CD4-positive, alpha-beta T cell treated with Interleukin-17A for 4 hours (primary cell): ENCODE measurements around the gene POU3F4.

ENCODE experiments used
- DNase-seq: peaks from one replicate; pipeline ENCODE4 v3.0.0-alpha.2; 2020; ENCODE audit warnings: mixed read lengths

Gene POU3F4

DNA sequence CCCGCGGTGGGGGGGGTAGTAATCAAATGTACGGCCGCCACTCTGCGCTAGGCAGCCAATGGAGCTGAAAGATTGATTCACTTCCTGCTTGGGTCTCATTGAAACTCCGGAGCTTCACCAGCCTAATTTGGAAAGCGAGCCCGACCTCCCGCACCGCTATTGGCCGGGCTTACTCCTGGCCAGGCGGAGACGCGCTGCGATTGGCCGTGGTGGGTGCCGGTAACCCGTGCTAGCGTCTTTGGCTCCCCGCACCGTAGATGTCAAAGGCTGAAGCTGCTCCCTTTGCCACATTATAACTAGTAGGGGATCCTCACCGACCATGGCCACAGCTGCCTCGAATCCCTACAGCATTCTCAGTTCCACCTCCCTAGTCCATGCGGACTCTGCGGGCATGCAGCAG is at the start of gene POU3F4:
POU3F4 (plus strand) TSS at position 285 of the 400 bp plus-strand sequence; CDS start at position 320, 35 bp downstream.
- no peak for DNase-seq

DNA sequence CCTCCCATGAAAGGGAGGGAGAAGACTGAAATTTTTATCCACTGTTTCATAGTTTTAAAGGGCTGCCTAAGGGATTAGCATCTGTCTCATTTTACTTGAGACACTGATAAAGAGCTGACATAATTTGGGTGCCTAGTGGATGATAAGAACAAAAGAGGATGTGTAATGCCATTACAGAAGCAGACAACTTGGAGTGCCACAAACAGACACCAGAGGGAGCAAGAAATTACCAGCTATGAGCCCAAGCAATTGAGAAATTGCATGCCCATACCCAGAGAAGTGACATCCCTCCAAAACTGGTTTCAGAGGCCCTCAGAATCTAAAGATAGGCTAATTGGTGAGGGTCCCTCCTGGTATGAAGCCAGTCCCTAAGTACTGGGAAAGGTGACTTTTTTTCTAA is 38.5 kb upstream of the POU3F4 start:
- DNase-seq: peak; percentile 2

DNA sequence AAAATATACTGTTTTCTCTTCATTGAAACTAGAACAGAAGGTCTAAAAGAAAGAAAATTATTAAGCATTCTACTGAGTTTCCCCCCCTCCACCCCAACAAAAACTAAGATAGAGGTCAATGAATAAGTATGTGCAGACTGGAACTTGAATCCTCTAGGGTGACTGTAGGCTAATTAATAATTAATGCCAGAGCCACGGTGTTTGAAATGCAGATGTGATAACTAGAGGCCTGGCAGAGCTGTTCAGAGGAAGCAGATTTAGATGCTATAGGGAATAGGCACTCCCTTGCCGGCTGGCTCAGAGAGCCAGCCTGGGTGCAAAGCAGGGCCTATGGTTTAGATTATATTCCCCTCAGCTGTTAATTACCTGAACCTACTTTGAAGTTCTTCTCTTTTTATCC is 12.2 kb upstream of the POU3F4 start:
- DNase-seq: no peak

DNA sequence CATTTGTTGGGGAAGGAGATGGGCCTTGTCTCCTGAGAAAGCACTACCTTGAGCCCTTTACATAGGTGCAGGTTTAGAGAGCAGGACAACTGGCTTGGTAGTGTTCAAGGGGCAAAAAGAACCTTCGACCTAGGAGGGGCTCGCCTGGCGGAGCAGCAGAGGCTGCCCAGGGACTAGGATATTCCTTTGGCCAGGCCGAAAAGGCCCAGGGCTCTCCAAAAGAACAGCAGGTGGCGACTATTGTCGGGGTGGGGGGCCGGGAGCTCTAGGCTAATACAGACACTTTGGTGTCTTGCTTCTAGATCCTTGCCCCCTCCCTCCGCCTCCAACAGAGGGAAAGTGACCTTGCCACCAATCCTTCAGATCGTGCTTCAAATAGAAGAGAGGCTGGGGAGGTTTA is 7.1 kb upstream of the POU3F4 start:
- DNase-seq: no peak

DNA sequence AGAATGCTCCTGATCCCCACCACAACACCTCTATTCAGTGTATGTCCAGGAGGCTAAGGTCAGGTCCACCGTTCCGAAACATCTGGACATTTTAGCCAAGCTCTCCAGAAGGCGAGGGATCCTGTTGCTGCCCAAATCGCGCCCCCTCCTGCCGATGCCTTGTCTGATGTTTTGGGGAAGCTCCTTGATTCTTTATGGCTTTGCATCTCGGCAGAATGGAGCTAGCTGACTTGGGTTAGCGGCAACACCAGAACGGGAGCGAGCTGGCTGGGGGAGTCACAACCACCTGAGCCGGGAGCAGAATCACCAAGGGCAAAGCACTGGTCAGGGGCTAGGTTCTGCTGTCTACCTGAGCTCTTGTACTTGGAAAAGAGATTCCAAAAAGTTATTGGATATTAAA is 6.6 kb upstream of the POU3F4 start:
- DNase-seq: no peak

DNA sequence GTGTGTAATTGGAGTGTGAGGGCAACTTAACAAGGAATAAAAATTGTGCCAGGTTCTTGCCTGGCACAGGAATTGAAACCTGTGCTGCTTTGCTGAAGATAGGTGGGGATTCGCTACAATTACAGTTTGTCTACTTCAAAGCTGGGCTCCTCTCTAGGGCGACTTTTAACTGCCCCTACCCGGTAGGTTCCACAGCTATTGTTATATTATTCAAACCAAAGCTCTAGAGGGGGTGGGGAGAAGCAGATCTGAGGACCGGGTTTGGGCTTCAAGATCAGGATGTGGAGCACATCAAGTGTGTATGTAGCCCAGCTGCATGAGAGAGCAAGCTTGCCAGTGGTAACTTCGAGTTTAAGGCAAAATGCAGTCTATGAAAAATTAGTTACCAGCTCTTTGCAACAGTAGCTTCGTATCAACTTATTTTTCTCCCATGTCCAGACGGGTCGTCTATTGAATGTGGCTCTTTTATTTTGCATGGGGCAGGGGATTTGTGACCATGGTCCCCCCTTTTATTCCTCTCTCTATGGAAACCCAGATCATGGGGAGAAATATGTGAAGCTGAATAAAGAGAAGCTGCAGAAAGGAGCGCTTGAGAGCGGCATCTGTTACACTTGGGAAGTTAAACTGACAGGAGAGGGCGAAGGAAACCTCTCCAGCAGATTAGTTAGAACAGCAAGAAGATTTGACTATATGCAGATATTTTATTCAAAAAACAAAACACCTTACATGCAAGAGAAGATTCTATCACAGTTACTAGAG is 3.2 kb upstream of the POU3F4 start:
- no peak for DNase-seq

DNA sequence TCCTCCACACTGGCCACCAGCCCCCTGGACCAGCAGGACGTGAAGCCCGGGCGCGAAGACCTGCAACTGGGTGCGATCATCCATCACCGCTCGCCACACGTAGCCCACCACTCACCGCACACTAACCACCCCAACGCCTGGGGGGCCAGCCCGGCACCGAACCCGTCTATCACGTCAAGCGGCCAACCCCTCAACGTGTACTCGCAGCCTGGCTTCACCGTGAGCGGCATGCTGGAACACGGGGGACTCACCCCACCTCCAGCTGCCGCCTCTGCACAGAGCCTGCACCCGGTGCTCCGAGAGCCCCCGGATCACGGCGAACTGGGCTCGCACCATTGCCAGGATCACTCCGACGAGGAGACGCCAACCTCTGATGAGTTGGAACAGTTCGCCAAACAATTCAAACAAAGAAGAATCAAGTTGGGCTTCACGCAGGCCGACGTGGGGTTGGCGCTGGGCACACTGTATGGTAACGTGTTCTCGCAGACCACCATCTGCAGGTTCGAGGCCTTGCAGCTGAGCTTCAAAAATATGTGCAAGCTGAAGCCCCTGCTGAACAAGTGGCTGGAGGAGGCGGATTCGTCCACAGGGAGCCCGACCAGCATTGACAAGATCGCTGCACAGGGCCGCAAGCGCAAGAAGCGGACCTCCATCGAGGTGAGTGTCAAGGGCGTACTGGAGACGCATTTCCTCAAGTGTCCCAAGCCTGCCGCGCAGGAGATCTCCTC is 600 bp downstream of the POU3F4 start:
- no peak for DNase-seq

DNA sequence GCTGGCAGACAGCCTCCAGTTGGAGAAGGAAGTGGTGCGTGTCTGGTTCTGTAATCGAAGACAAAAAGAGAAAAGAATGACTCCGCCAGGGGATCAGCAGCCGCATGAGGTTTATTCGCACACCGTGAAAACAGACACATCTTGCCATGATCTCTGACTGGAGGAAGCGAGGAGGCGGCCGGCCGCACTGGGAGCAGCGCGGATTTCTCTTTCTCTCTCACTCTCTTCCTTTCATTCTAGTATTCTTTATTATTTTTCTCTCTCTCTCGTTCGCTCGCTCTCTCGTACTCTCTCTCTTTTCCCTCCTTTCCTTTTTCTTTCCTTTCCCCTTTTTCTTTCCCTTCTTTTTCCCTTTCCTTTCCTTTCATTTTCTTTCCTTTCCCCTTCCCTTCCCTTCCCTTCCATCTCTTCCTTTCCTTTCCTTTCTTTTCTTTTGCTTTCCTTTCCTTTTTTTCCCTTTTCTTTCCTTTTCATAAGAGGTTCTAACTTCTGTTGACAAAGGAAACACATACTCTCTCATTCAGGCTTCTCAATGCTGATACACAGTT is 1.2 kb downstream of the POU3F4 start:
- DNase-seq: no peak

DNA sequence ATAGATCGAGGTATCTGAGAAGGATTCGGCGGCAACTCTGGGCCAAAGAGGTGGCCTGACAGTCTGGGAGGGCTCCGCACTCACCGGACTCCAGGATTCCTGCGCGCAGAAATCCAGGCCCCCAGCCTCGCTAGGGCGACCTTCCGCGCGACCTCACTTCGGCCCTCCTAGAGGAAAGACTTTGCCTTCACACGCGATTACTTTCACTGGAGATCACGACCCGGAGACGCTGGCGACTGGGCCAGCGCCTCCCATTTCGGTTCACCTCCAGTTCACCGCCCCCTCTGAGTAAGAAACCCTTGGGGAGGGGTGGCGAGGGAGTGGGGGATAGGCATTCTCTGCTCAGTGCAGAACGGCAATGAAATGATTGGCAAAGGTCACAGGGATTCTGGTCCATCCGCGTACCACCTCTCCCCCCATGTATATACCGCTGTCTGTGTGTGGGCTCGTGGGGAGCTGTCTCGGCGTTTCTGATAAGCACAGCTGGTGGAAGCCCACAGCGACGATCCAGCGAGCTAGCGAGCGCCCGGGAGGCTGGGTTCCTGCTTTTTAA is 2.5 kb downstream of the POU3F4 start:
- no peak for DNase-seq

DNA sequence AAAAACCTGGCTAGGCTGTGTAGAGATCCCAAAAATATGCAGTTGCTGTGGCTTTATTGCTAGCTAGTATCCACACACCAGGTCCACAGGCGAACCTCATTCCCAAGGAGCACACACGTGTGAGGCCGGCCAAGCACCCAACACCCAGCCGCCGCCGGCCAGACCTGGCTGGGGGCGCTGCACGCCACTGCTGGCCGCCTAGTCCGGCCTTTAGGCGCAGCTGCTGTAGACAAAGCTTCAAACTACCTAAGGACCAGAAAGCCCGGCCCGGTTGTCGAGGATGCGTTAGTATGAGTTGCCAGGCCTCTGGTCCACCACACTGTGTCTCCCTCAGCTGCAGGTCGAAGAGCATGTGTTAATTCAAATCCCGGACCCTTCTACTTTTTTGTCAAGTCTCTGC is 3.1 kb downstream of the POU3F4 start:
- DNase-seq: no peak

DNA sequence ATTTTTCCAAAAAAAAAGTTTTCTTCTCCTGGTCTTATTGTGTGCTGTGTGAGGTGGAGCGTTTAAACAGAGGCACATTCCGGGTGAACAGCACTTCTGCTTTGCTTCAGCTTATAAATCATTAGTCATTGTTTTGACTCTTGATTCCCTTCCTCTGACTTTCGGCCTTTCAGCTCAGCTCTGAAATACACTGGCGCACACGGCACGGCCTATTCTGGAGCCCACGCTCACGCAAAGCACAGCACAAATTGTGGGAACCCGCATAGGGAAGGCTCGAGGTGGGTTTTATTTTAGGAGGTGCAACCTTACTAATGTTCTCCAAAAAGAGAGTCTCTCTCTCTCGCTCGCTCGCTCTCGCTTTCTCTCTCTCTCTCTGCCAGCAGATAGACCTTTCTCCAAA is 4.0 kb downstream of the POU3F4 start:
- DNase-seq: no peak

DNA sequence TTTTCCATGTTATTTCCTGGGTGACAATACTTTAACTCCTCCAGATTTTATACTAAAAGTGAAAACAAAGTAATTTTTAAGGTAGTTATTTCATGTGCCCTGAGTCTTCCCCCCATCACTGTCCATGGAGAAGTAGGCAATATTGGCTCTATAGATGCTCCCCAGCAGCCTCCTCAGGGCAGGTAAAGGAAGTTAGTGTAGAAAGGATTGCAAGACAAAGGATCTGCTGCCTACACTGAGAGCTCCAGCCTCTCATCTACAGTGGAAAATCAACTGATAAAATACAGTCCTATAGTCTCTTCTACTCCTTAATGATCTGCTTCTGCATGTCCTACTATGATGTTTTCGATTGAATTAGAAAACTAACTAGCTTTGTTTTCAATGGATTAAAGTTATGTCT is 8.5 kb downstream of the POU3F4 start:
- no peak for DNase-seq

DNA sequence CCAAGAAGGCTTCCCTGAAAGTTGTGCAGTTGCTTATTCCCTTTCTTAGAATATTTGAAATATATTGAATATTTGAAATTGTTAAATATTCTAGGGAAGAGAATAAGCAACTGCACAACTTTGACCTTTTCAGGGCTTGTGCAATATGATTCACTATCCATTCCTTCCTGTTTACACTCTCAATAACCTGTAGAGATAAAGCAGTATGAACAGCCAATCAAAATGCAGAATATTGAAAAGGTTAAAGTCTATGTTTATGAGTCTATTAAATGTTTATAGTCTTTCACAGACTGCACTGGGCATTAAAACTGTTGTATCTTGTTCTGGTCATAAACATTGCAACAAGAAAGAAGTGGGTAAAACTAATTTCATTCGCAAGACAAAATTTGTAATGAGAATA is 13.8 kb downstream of the POU3F4 start:
- DNase-seq: no peak

DNA sequence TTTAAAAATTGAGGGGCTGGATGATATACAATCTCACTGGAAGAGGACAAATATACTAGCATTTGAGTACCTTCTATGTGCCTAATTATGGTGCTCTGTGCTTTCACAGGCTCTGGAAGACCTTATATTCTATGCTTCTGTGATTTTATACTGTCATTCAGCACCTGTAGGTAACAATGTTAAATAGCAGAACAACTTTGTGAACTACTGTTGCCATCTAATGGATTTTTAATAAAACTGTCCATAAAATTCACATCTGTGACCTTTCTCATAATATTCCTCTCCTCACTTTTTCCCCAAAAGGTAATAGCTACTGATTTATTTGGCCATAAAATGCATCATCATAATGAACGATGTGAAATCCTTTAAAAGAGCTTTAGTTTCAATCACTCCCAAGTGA is 21.9 kb downstream of the POU3F4 start:
- DNase-seq: no peak

DNA sequence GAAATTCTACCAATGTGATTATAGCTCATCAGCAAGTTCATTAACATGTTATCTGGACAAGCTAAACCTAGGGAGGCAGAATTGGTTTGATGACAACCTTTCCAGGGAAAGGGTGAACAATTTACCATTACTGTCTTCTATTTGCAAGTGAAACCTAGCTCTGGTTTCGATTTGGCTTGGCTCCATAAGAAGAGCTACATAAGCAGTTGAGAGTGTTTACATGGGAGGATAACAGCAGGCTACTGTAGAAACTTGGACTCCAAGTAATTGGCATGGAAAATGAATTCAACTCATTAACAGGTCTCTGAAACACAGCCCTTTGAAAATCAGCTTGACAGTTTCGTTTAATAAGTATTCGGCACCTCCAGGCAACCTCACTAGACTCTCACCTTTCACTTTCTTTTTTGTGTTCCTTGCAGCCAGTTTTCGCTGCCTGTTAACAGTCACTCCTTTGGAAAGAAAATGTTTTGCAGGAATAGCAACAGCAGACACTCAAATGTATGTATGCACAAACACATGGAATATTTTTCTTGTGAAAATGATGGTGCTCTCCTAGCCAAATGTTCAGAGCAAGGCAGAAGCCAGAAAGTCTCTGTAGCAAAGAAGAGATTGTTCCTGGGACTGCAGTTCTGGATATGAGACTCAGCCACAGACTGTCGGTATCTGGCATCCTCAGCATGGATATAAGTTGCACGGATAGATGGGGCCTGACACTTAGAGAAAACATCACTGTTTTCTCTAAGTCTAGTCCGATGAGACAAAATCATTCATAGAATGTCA is 27.5 kb downstream of the POU3F4 start:
- no peak for DNase-seq
